Measurements from ENCODE around the gene TRIM47.
"Not testable (repeated sequence)": the region's sequence is repeated elsewhere in the genome, so short reads cannot be mapped to it uniquely, and the experiment has no call there.

The TRIM47 gene

GRCh38 chr17:75865404-75866188, 12.8 kb downstream of the TRIM47 start:
- DNase-seq (ENCODE audit: low read depth), result not testable (repeated sequence)

- DNase-seq (ENCODE audit: low read depth), result not testable (repeated sequence)
Measured at GRCh38 chr17:75864887-75865286, 13.5 kb downstream of the TRIM47 start.

GRCh38 chr17:75864448-75864871, 13.9 kb downstream of the TRIM47 start:
- DNase-seq (ENCODE audit: low read depth), result no peak

- no peak for DNase-seq (ENCODE audit: low read depth)
Measured at GRCh38 chr17:75861927-75862317, 16.5 kb downstream of the TRIM47 start.

- DNase-seq (ENCODE audit: low read depth), result not testable (repeated sequence)
Measured at GRCh38 chr17:75859358-75859757, 19.0 kb downstream of the TRIM47 start.

GRCh38 chr17:75856062-75856756, 22.2 kb downstream of the TRIM47 start:
- no peak for DNase-seq (ENCODE audit: low read depth)

- DNase-seq (ENCODE audit: low read depth), result peak; percentile 77
Measured at GRCh38 chr17:75855310-75856061, 22.9 kb downstream of the TRIM47 start, which contains the start of gene WBP2. WBP2 (minus strand) TSS chr17:75855335; CDS start chr17:75855297, 38 bp downstream.

- DNase-seq (ENCODE audit: low read depth), result no peak
Measured at GRCh38 chr17:75854881-75855309, 23.5 kb downstream of the TRIM47 start.

GRCh38 chr17:75854101-75854748, 24.2 kb downstream of the TRIM47 start:
- DNase-seq (ENCODE audit: low read depth), result no peak

GRCh38 chr17:75853433-75853832, 24.9 kb downstream of the TRIM47 start:
- DNase-seq (ENCODE audit: low read depth), result no peak

- not testable (repeated sequence) for DNase-seq (ENCODE audit: low read depth)
Measured at GRCh38 chr17:75851693-75851991, 26.7 kb downstream of the TRIM47 start.

- no peak for DNase-seq (ENCODE audit: low read depth)
Measured at GRCh38 chr17:75850928-75851692, 27.3 kb downstream of the TRIM47 start.

GRCh38 chr17:75849724-75850123, 28.7 kb downstream of the TRIM47 start:
- no peak for DNase-seq (ENCODE audit: low read depth)

GRCh38 chr17:75849279-75849646, 29.1 kb downstream of the TRIM47 start:
- DNase-seq (ENCODE audit: low read depth), result no peak

GRCh38 chr17:75848523-75849278, 29.7 kb downstream of the TRIM47 start:
- peak; percentile 72 for DNase-seq (ENCODE audit: low read depth)

GRCh38 chr17:75847614-75848522, 30.5 kb downstream of the TRIM47 start:
- DNase-seq (ENCODE audit: low read depth), result no peak

- no peak for DNase-seq (ENCODE audit: low read depth)
Measured at GRCh38 chr17:75846692-75847613, 31.4 kb downstream of the TRIM47 start.

GRCh38 chr17:75845933-75846691, 32.3 kb downstream of the TRIM47 start:
- no peak for DNase-seq (ENCODE audit: low read depth)

Data from stimulated activated CD8-positive, alpha-beta memory T cell treated with anti-CD3 and anti-CD28 coated beads, Interleukin-15, amount 100 ng/mL, for 24 hours (primary cell).